Hepatocyte (in vitro differentiated cells): ENCODE measurements around the gene DHX8.

Source experiments
- CTCF ChIP-seq: fragments of 200-600 bp; sonication (generic); IDR thresholded peaks from 2 replicates; pipeline ENCODE4 v1.5.1; 2016; ENCODE audit warnings: antibody characterized with exemption, mild to moderate bottlenecking; ENCODE audit not compliant: poor library complexity
- EZH2phosphoT487 ChIP-seq: fragments of 200-600 bp; sonication (generic); IDR thresholded peaks from one replicate; pipeline ENCODE4 v1.6.1; 2018; ENCODE audit warnings: antibody characterized with exemption, mild to moderate bottlenecking, low read depth, moderate library complexity; ENCODE audit not compliant: unreplicated experiment, severe bottlenecking

- no peak for TF ChIP-seq CTCF
- TF ChIP-seq EZH2phosphoT487, result no peak
Measured at GRCh38 chr17:43465049-43465448, 18.7 kb upstream of the DHX8 start.
